Ureter (tissue), 1 donor: ENCODE results near the gene WWTR1. TPM values are rescaled to one million over a fixed set of nuclear protein-coding genes. Genes with fewer than 3 reads are reported as not detected.
A peak's percentile ranks its signal among the peaks of the same experiment; 100 is the strongest.

Experiments used
- DNase-seq: peaks from one replicate; pipeline ENCODE4 v3.0.0-alpha.2; 2020; ENCODE audit warnings: low spot score
- total RNA-seq: library from RNA; stranded (reverse); gene quantifications from one replicate; pipeline ENCODE4 v1.2.4, GENCODE V29; 2023
- donor health status: DM: yes; HTN: yes; CAD: no.

Gene WWTR1
- total RNA-seq, 1 donor from 2014 or later, result 67.1 TPM

DNA sequence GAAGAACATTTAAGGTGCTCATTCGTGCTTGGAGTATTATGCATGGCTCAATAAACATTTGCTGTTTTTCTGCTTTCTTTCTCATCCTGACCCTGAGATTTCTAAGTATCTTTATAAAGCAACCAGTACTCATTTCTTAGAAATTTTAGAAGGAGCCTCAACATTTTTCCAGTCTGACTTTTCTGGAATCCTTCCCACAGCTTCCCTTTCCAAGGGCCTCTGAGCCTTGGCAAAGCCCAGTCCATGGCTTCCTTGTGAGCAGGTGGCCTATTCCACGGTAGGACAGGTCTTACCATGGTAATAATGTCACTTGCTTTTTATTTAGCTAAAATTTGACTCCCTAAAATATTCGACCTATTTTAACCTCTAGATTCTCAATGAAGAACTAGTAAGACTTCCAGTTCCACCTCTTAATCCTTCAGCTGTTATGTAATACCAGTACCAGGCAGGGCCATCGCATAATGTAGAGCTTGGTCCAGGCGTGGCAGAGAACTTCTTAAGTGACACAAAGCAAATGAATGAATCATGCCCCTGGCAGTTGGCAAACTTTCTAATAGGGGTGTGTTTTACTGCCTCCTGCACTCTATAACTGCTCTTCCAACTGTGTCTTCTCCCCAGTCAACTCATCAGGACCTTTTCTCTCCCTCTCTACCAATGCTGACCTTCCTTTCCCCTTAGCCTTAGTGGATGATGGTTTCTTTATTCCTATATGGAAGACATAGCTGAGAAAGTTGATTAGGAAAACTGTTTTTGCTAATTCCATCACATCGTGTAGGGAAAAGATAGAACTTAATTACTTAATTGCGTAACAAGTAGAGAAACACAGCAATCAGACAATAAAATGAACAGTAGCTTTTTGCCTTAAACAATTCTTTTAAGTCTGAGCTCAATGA is 184.2 kb downstream of the WWTR1 start:
- DNase-seq, result peak; percentile 77

DNA sequence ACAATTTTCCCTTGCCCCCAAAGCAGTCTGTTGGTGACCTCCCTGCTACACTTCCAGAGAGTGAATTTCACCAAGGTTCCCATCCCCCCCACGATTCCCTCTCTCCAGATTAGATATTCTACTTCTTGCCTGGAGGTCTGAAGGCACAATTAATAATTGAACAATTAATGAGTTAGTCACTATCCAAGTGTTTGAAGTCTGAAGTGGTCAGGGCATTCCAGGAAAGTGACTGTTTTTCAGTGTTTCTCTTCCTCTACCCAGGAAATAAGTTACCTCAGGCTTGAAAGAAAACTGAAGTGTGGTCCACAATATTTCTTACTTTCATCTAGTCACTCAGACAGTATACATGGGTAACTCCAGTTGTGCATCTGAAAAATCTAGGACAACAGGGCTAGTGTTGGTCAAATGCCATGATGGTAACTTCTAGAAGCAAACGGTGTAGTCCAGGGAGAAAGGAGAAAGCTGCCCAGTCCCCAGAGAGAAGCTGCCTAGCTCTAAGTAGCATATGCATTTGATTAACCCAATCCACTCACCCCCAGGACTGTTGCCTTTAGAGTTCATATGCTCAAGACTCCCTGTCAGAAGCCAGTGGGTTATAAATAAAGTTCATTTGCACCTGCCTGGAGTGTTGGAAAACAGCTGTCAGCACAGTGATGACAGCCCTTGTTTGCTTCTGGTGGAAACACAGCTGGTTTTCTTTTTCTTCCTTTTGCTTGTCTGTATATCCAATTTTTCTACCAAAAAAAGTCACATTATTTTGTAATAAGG is 185.6 kb downstream of the WWTR1 start:
- DNase-seq, result no peak

DNA sequence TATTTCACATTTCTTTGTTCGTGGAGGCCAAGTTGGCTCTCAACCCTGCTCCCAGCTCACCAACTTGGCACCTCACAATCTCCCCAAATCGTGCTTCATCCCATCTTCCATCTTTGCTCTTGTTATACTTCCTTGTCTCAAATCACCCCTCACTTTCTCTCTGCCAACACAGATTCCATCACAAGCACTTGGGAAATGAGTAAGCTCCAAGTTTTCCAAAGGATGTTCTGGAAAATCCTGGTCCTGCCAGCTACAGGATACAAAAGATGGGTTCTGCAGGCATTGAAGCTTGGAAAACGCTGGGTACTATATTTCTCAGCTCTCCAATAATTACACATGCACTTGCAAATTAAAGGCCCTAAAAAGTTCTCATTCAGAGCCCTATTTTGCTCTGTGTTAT is 187.4 kb downstream of the WWTR1 start:
- DNase-seq, result no peak

DNA sequence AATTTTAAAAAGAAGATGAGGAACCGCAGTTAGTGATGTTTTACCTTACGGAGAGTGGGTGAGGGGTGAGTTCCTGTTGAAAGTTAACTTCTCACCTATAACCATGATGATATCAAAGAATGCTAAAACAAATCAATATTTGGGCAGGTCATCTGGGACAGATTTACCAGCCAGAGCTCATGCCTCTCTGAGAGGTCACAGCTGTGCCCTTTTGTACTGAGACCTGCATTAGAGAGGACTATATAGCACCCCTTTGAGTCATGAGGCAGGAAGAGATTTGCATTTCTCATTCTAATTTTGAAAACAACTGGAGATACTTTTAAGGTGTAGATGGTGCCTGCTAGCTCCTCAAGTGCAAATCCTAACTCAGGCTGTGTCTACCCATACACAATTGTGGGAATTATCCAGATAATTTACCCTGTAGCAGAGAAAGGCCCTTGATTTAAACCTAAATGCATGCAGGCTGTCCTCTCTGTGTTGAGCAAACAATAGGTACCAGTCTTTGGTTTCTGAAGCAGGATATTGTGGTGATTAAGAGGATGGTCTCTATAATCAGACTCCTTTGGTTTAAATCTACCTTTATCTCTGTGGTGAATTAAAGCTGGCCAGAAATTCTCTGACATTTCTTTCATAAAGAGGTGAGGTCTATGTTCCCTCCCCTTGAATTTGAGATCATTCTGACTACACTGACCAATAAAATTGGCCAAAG is 189.2 kb downstream of the WWTR1 start:
- DNase-seq, result no peak

Other genes with a start within 250 kb of the WWTR1 start
- not detected for gene TM4SF4, start 183.3 kb downstream of the WWTR1 start, total RNA-seq
- 31.9 TPM for gene COMMD2, start 94.5 kb upstream of the WWTR1 start, total RNA-seq
- gene ANKUB1, start 134.5 kb upstream of the WWTR1 start, total RNA-seq, result not detected
- gene RNF13, start 155.2 kb upstream of the WWTR1 start, total RNA-seq, result 93.3 TPM